Smooth muscle cell (in vitro differentiated cells): Measurements from ENCODE around the gene RSAD1. TPM values are rescaled to one million over a fixed set of nuclear protein-coding genes. Genes with fewer than 3 reads are reported as not detected.
A peak's percentile ranks its signal among the peaks of the same experiment; 100 is the strongest.

ENCODE experiments used
- DNase-seq: peaks from one replicate; lab custom pipeline; 2025; ENCODE audit not compliant: unreplicated experiment; lab: John Stamatoyannopoulos, UW
- H2AFZ ChIP-seq: fragments of 200-600 bp; sonication (generic); 2 replicates; pipeline ENCODE4 v1.6.0; 2016; ENCODE audit warnings: antibody characterized with exemption, low read depth, mild to moderate bottlenecking
- H3F3A ChIP-seq: fragments of 200-600 bp; sonication (generic); 2 replicates; pipeline ENCODE4 v1.6.0; 2017; ENCODE audit warnings: antibody characterized with exemption, low read depth
- H3K27ac ChIP-seq: fragments of 200-600 bp; sonication (generic); 2 replicates; pipeline ENCODE4 v1.5.1; 2016; ENCODE audit warnings: low read depth, mild to moderate bottlenecking
- H3K27me3 ChIP-seq: fragments of 200-600 bp; sonication (generic); 2 replicates; pipeline ENCODE4 v1.6.1; 2016; ENCODE audit warnings: low read depth, mild to moderate bottlenecking
- H3K36me3 ChIP-seq: fragments of 200-600 bp; sonication (generic); 2 replicates; pipeline ENCODE4 v1.5.1; 2016; ENCODE audit warnings: low read depth
- H3K4me1 ChIP-seq: fragments of 200-600 bp; sonication (generic); 2 replicates; pipeline ENCODE4 v1.5.1; 2016; ENCODE audit warnings: low read depth
- H3K4me2 ChIP-seq: fragments of 200-600 bp; sonication (generic); 2 replicates; pipeline ENCODE4 v1.6.0; 2016; ENCODE audit warnings: mild to moderate bottlenecking
- H3K4me3 ChIP-seq: fragments of 200-600 bp; sonication (generic); 2 replicates; pipeline ENCODE4 v1.5.1; 2016; ENCODE audit warnings: mild to moderate bottlenecking
- H3K79me2 ChIP-seq: fragments of 200-600 bp; sonication (generic); 2 replicates; pipeline ENCODE4 v1.6.0; 2016; ENCODE audit warnings: low read depth, mild to moderate bottlenecking
- H3K9ac ChIP-seq: fragments of 200-600 bp; sonication (generic); 2 replicates; pipeline ENCODE4 v1.6.0; 2016; ENCODE audit warnings: low read depth
- H3K9me3 ChIP-seq: fragments of 200-600 bp; sonication (generic); replicated peaks from 2 replicates; pipeline ENCODE4 v1.5.1; 2016; ENCODE audit warnings: low read depth
- H4K20me1 ChIP-seq: fragments of 200-600 bp; sonication (generic); 2 replicates; pipeline ENCODE4 v1.6.0; 2016; ENCODE audit warnings: low read depth
- CTCF ChIP-seq: fragments of 200-600 bp; sonication (generic); IDR thresholded peaks from 2 replicates; pipeline ENCODE4 v1.5.1; 2017; ENCODE audit warnings: borderline replicate concordance, mild to moderate bottlenecking, antibody characterized with exemption; ENCODE audit not compliant: insufficient read depth, poor library complexity, severe bottlenecking
- WGBS: methylation state at CpG from one replicate; pipeline ENCODE4 v1.1.7; 2016; ENCODE audit warnings: low lambda C conversion rate; 5-methylcytosine and 5-hydroxymethylcytosine counted together
- polyA plus RNA-seq: library from polyadenylated mRNA; unstranded; fragments of >200 nt; fragmentation: Nextera tagmentation; extraction: Ambion mirVana; gene quantifications from 2 replicates; pipeline ENCODE4 v1.2.1, GENCODE V29; 2016
- total RNA-seq: library from RNA; depleted of rRNA; stranded (reverse); fragments of >200 nt; gene quantifications from 2 replicates; pipeline ENCODE4 v1.2.3, GENCODE V29; 2014

RSAD1 gene
- total and polyA plus RNA-seq, 2 experiments from 2014 or later, result 11.4 to 21.1 TPM

GRCh38 chr17:50480142-50480764, 1.6 kb downstream of the RSAD1 start:
- Histone ChIP-seq H3K79me2 (peaks cover 14% of the 10 kb centered on the region), H3F3A (peaks cover 6% of the 10 kb centered on the region), H4K20me1 (peaks cover 12% of the 10 kb centered on the region), H2AFZ (no peak overlapping the region), H3K36me3 (no peaks in the 10 kb centered on the region), H3K9me3 (no peaks in the 10 kb centered on the region), H3K27me3 (peaks cover 15% of the 10 kb centered on the region), H3K4me2 (peak overlapping the region; percentile 97), H3K27ac (no peak overlapping the region), H3K4me3 (no peak overlapping the region), H3K9ac (no peak overlapping the region), H3K4me1 (peaks cover 5% of the 10 kb centered on the region)
- no peak for TF ChIP-seq CTCF
- no peak for DNase-seq
- WGBS, result 96% methylated on average over 7 of the region's 7 CpGs

GRCh38 chr17:50480854-50481490, 2.3 kb downstream of the RSAD1 start:
- no peak overlapping the region for H3K4me3 ChIP-seq
- H3K4me2 ChIP-seq, result no peak overlapping the region
- H4K20me1 ChIP-seq, result peaks cover 12% of the 10 kb centered on the region
- no peak overlapping the region for H2AFZ ChIP-seq
- no peak for DNase-seq
- H3K9ac ChIP-seq, result no peak overlapping the region
- peaks cover 14% of the 10 kb centered on the region for H3K79me2 ChIP-seq
- no peaks in the 10 kb centered on the region for H3K9me3 ChIP-seq
- H3K36me3 ChIP-seq, result no peaks in the 10 kb centered on the region
- no peak for TF ChIP-seq CTCF
- peaks cover 5% of the 10 kb centered on the region for H3K4me1 ChIP-seq
- peaks cover 6% of the 10 kb centered on the region for H3F3A ChIP-seq
- 95% methylated on average over 2 of the region's 2 CpGs for WGBS
- peaks cover 8% of the 10 kb centered on the region for H3K27me3 ChIP-seq
- H3K27ac ChIP-seq, result no peak overlapping the region

GRCh38 chr17:50481648-50482047, 3.0 kb downstream of the RSAD1 start:
- H3K9me3 ChIP-seq, result no peaks in the 10 kb centered on the region
- peaks cover 1% of the 10 kb centered on the region for H3K27me3 ChIP-seq
- TF ChIP-seq CTCF, result no peak
- no peak overlapping the region for H3K27ac ChIP-seq
- peaks cover 14% of the 10 kb centered on the region for H3K79me2 ChIP-seq
- H3K36me3 ChIP-seq, result no peaks in the 10 kb centered on the region
- no peak overlapping the region for H2AFZ ChIP-seq
- H3K9ac ChIP-seq, result no peak overlapping the region
- no peak overlapping the region for H3K4me3 ChIP-seq
- WGBS, result 94% methylated on average over 4 of the region's 4 CpGs
- peaks cover 6% of the 10 kb centered on the region for H3F3A ChIP-seq
- H3K4me2 ChIP-seq, result no peak overlapping the region
- H3K4me1 ChIP-seq, result peaks cover 5% of the 10 kb centered on the region
- no peak for DNase-seq
- H4K20me1 ChIP-seq, result peaks cover 12% of the 10 kb centered on the region
